Mucosa of gallbladder (tissue), 1 donor: ENCODE data around the gene PON3. TPM values are rescaled to one million over a fixed set of nuclear protein-coding genes. Genes with fewer than 3 reads are reported as not detected.
A peak's percentile ranks its signal among the peaks of the same experiment; 100 is the strongest.

Experiments used
- DNase-seq: peaks from one replicate; pipeline ENCODE4 v3.0.0-alpha.2; 2020; ENCODE audit warnings: low spot score
- total RNA-seq: library from RNA; stranded (reverse); gene quantifications from one replicate; pipeline ENCODE4 v1.2.1, GENCODE V29; 2021
- donor health status: DM: no; HTN: no; CAD: no.

PON3 gene
- total RNA-seq, 1 donor from 2014 or later = 14.0 TPM

- DNase-seq = no peak
Observed at GRCh38 chr7:95340491-95340890, 55.7 kb downstream of the PON3 start.

GRCh38 chr7:95338832-95339231 is 57.3 kb downstream of the PON3 start:
- no peak for DNase-seq

- DNase-seq = no peak
Observed at GRCh38 chr7:95335093-95335492, 61.1 kb downstream of the PON3 start.

GRCh38 chr7:95334447-95334846 is 61.7 kb downstream of the PON3 start:
- DNase-seq = no peak

- no peak for DNase-seq
Observed at GRCh38 chr7:95330961-95331337, 65.2 kb downstream of the PON3 start.

GRCh38 chr7:95330204-95330960 is 65.8 kb downstream of the PON3 start:
- DNase-seq = no peak

- no peak for DNase-seq
Observed at GRCh38 chr7:95327356-95327755, 68.8 kb downstream of the PON3 start.

GRCh38 chr7:95324431-95324830 is 71.7 kb downstream of the PON3 start, which contains the start of gene PON1:
Gene PON1 (minus strand): TSS chr7:95324532. CDS start chr7:95324475, 57 bp downstream.
- peak; percentile 19 for DNase-seq

GRCh38 chr7:95323410-95324129 is 72.6 kb downstream of the PON3 start:
- no peak for DNase-seq

GRCh38 chr7:95322854-95323253 is 73.3 kb downstream of the PON3 start:
- DNase-seq = no peak

GRCh38 chr7:95322396-95322795 is 73.8 kb downstream of the PON3 start:
- no peak for DNase-seq

- no peak for DNase-seq
Observed at GRCh38 chr7:95321720-95322119, 74.5 kb downstream of the PON3 start.

GRCh38 chr7:95320651-95321050 is 75.5 kb downstream of the PON3 start:
- no peak for DNase-seq

GRCh38 chr7:95319570-95319969 is 76.6 kb downstream of the PON3 start:
- no peak for DNase-seq

- DNase-seq = no peak
Observed at GRCh38 chr7:95318501-95319100, 77.6 kb downstream of the PON3 start.

- no peak for DNase-seq
Observed at GRCh38 chr7:95317966-95318365, 78.2 kb downstream of the PON3 start.

- no peak for DNase-seq
Observed at GRCh38 chr7:95317546-95317945, 78.6 kb downstream of the PON3 start.

- DNase-seq = no peak
Observed at GRCh38 chr7:95316588-95316987, 79.6 kb downstream of the PON3 start.

GRCh38 chr7:95312561-95312960 is 83.6 kb downstream of the PON3 start:
- DNase-seq = no peak

GRCh38 chr7:95311389-95311788 is 84.8 kb downstream of the PON3 start:
- DNase-seq = no peak

GRCh38 chr7:95309951-95310350 is 86.2 kb downstream of the PON3 start:
- DNase-seq = no peak
